Adrenal gland (tissue), 5 donors: ENCODE data around the gene CORO2B.

Experiments
- CTCF ChIP-seq, 6 experiments: fragments of 450-650 bp in 4 of 6; fragments of 200-600 bp in 2 of 6; sonication (generic) in 1 of 6; IDR thresholded peaks; 1 replicate in 5 of 6; 2 replicates in 1 of 6; pipeline versions ENCODE4 v1.5.1 to v1.8.0; 2016 to 2021; ENCODE audit warnings: antibody characterized with exemption in 6 of 6, mild to moderate bottlenecking in 2 of 6, moderate library complexity in 1 of 6
- POLR2A ChIP-seq, 2 donors: fragments of 450-650 bp; IDR thresholded peaks; one replicate each; pipeline ENCODE4 v1.6.1; 2017; ENCODE audit warnings: antibody characterized with exemption in 2 of 2, mild to moderate bottlenecking in 2 of 2, moderate library complexity in 1 of 2
- donor health status: DM: no; HTN: no; CAD: no.

- TF ChIP-seq POLR2A (IDR thresholded peaks at IDR 0.05) (no peak), CTCF (IDR thresholded peaks at IDR 0.05) (no peak)
Measured at GRCh38 chr15:68570974-68571373, 7.8 kb upstream of the CORO2B start.
